Panc1 (cell line): ENCODE data around the gene INMT.

Source experiments
- CTCF ChIP-seq: fragments of 450-650 bp; IDR thresholded peaks from 2 replicates; pipeline ENCODE4 v1.5.1; 2017; ENCODE audit warnings: mild to moderate bottlenecking
- POLR2AphosphoS5 ChIP-seq: IDR thresholded peaks from 2 replicates; pipeline ENCODE4 v1.6.1; 2012; ENCODE audit warnings: mild to moderate bottlenecking, low read depth, low read length, moderate library complexity

- TF ChIP-seq CTCF (no peak), POLR2AphosphoS5 (no peak)
These were observed 17.4 kb upstream of the INMT start for GRCh38 chr7:30734497-30734896.
